ENCODE measurements around the gene PRRC2B. TPM values are rescaled to one million over a fixed set of nuclear protein-coding genes. Genes with fewer than 3 reads are reported as not detected.

The PRRC2B gene
- total RNA-seq, 4 donors from 2014 or later, result 80.7 to 126 (median 100) TPM

GRCh38 chr9:131522257-131523085 is 128.6 kb downstream of the PRRC2B start:
- no peak for TF ChIP-seq CTCF (IDR thresholded peaks at IDR 0.05)
- DNase-seq (ENCODE audit: low spot score) (no peak), ATAC-seq (ENCODE audit: low FRiP score) (no peak)

- TF ChIP-seq CTCF (IDR thresholded peaks at IDR 0.05), result no peak
These were observed 129.2 kb downstream of the PRRC2B start for GRCh38 chr9:131523086-131523388.

GRCh38 chr9:131523451-131524435 is 129.9 kb downstream of the PRRC2B start:
- DNase-seq (ENCODE audit: low spot score) (no peak), ATAC-seq (ENCODE audit: low FRiP score) (no peak)
- no peak for TF ChIP-seq CTCF (IDR thresholded peaks at IDR 0.05)

More at GRCh38 chr9:131523086-131523388, 129.2 kb downstream of the PRRC2B start:
- DNase-seq (ENCODE audit: low spot score) (no peak), ATAC-seq (ENCODE audit: low FRiP score) (no peak)

GRCh38 chr9:131524665-131525315 is 130.9 kb downstream of the PRRC2B start:
- no peak for TF ChIP-seq CTCF (IDR thresholded peaks at IDR 0.05)
- DNase-seq (ENCODE audit: low spot score) (no peak), ATAC-seq (ENCODE audit: low FRiP score) (no peak)

GRCh38 chr9:131525643-131526565 is 132.0 kb downstream of the PRRC2B start:
- DNase-seq (ENCODE audit: low spot score), result no peak
- no peak for ATAC-seq (ENCODE audit: low FRiP score)

More at GRCh38 chr9:131525643-131526565, 132.0 kb downstream of the PRRC2B start:
- TF ChIP-seq CTCF (IDR thresholded peaks at IDR 0.05), result no peak

Data from omental fat pad (tissue), 4 donors.